CD14-positive monocyte (primary cell): ENCODE measurements around the gene CNTN2. TPM values are rescaled to one million over a fixed set of nuclear protein-coding genes. Genes with fewer than 3 reads are reported as not detected.

ENCODE experiments used
- DNase-seq, 3 donors: peaks; one replicate each; pipeline ENCODE4 v3.0.0-alpha.2; 2011 to 2022
- H2AFZ ChIP-seq: 2 replicates; pipeline ENCODE4 v1.6.0; 2012; ENCODE audit warnings: mild to moderate bottlenecking, low read depth, low read length, inconsistent platforms; ENCODE audit not compliant: insufficient read depth, poor library complexity, severe bottlenecking
- H3K27ac ChIP-seq, 2 donors: 1 replicate in 1 of 2; 2 replicates in 1 of 2; pipeline ENCODE4 v1.5.1; 2012 to 2013; ENCODE audit warnings: low read length in 2 of 2, control low read depth in 1 of 2, inconsistent platforms in 1 of 2, low read depth in 1 of 2, mild to moderate bottlenecking in 1 of 2
- H3K27me3 ChIP-seq, 2 donors: one replicate each; pipeline versions ENCODE4 v1.6.0 to v1.6.1; 2011 to 2013; ENCODE audit warnings: low read length in 2 of 2; ENCODE audit not compliant: control insufficient read depth in 2 of 2, insufficient read depth in 2 of 2
- H3K36me3 ChIP-seq, 2 donors: replicated peaks in 1 of 2; 1 replicate in 1 of 2; 2 replicates in 1 of 2; pipeline versions ENCODE4 v1.5.1 to v1.6.1; 2012 to 2013; ENCODE audit warnings: low read length in 2 of 2, control low read depth in 1 of 2, inconsistent platforms in 1 of 2, mild to moderate bottlenecking in 1 of 2; ENCODE audit not compliant: insufficient read depth in 2 of 2, control insufficient read depth in 1 of 2
- H3K4me1 ChIP-seq, 2 donors: 1 replicate in 1 of 2; 2 replicates in 1 of 2; pipeline versions ENCODE4 v1.5.1 to v1.6.1; 2012 to 2013; ENCODE audit warnings: low read length in 2 of 2, control low read depth in 1 of 2, inconsistent platforms in 1 of 2, mild to moderate bottlenecking in 1 of 2, moderate library complexity in 1 of 2; ENCODE audit not compliant: insufficient read depth in 2 of 2, control insufficient read depth in 1 of 2
- H3K4me2 ChIP-seq: replicated peaks from 2 replicates; pipeline ENCODE3; 2012; ENCODE audit warnings: low read length, moderate library complexity, mild to moderate bottlenecking; ENCODE audit not compliant: poor library complexity, severe bottlenecking; ENCODE audit errors: extremely low read depth
- H3K4me3 ChIP-seq, 3 experiments: fragments of 200-600 bp in 1 of 3; sonication (generic) in 1 of 3; replicated peaks in 1 of 3; 1 replicate in 2 of 3; 2 replicates in 1 of 3; pipeline ENCODE4 v1.5.1; 2011 to 2013; ENCODE audit warnings: low read length in 3 of 3, mild to moderate bottlenecking in 3 of 3, control low read depth in 2 of 3, low read depth in 2 of 3, inconsistent platforms in 1 of 3, moderate library complexity in 1 of 3
- H3K79me2 ChIP-seq: 2 replicates; pipeline ENCODE4 v1.6.0; 2012; ENCODE audit warnings: mild to moderate bottlenecking, control low read depth, inconsistent platforms, low read length, moderate library complexity; ENCODE audit not compliant: insufficient read depth
- H3K9ac ChIP-seq: 2 replicates; pipeline ENCODE4 v1.6.0; 2017; ENCODE audit warnings: low read length, mild to moderate bottlenecking; ENCODE audit not compliant: insufficient read depth, poor library complexity, severe bottlenecking
- H3K9me3 ChIP-seq, 2 donors: replicated peaks in 1 of 2; 1 replicate in 1 of 2; 2 replicates in 1 of 2; pipeline versions ENCODE4 v1.5.1 to v1.6.1; 2012 to 2013; ENCODE audit warnings: low read length in 2 of 2, control low read depth in 1 of 2; ENCODE audit not compliant: control insufficient read depth in 1 of 2, insufficient read depth in 1 of 2
- H4K20me1 ChIP-seq: 2 replicates; pipeline ENCODE4 v1.6.0; 2012; ENCODE audit warnings: mild to moderate bottlenecking, low read length, control low read depth, moderate library complexity; ENCODE audit not compliant: insufficient read depth
- H3K27ac Mint-ChIP-seq, 7 donors: one replicate each; pipeline ENCODE4 v1.8.0; 2020; ENCODE audit warnings: mild to moderate bottlenecking in 7 of 7, mixed read lengths in 7 of 7, moderate library complexity in 6 of 7, inconsistent platforms in 2 of 7
- H3K27me3 Mint-ChIP-seq, 3 donors: one replicate each; pipeline ENCODE4 v1.8.0; 2021 to 2022; ENCODE audit warnings: low read depth in 3 of 3, mild to moderate bottlenecking in 3 of 3, mixed read lengths in 3 of 3, moderate library complexity in 3 of 3, inconsistent platforms in 1 of 3
- H3K36me3 Mint-ChIP-seq, 2 donors: one replicate each; pipeline ENCODE4 v1.8.0; 2020; ENCODE audit warnings: mixed read lengths in 2 of 2, inconsistent platforms in 1 of 2, mild to moderate bottlenecking in 1 of 2
- H3K4me1 Mint-ChIP-seq: one replicate; pipeline ENCODE4 v1.8.0; 2020; ENCODE audit warnings: mild to moderate bottlenecking, mixed read lengths
- H3K4me3 Mint-ChIP-seq, 2 donors: one replicate each; pipeline ENCODE4 v1.8.0; 2020; ENCODE audit warnings: mild to moderate bottlenecking in 2 of 2, mixed read lengths in 2 of 2, moderate library complexity in 1 of 2
- H3K9me3 Mint-ChIP-seq, 7 donors: one replicate each; pipeline ENCODE4 v1.8.0; 2020 to 2022; ENCODE audit warnings: mixed read lengths in 7 of 7, mild to moderate bottlenecking in 6 of 7, moderate library complexity in 6 of 7, inconsistent platforms in 2 of 7
- CTCF ChIP-seq: fragments of 200-600 bp; IDR thresholded peaks from one replicate; pipeline ENCODE4 v1.8.0; 2022; ENCODE audit warnings: antibody characterized with exemption, mild to moderate bottlenecking
- WGBS: methylation state at CpG from one replicate; pipeline ENCODE4 v1.1.5; 2013; ENCODE audit warnings: missing lambda C conversion rate; ENCODE audit not compliant: insufficient coverage; 5-methylcytosine and 5-hydroxymethylcytosine counted together
- intact Hi-C, 2 donors: fragments of 100-400 bp; cut with micrococcal nuclease; formaldehyde crosslinking; loops; one replicate each; pipeline versions ENCODE4 v1.15.0 to v1.15.1; 2023
- polyA plus RNA-seq, 3 donors: library from polyadenylated mRNA; depleted of rRNA in 1 of 3; unstranded in 2 of 3; stranded (reverse) in 1 of 3; fragments of 300-500 nt in 2 of 3; fragments of >200 nt in 1 of 3; fragmentation: Illumina TruSeq in 2 of 3; gene quantifications; 1 replicate in 2 of 3; 2 replicates in 1 of 3; pipeline ENCODE4 v1.2.3, GENCODE V29; 2012 to 2021

Gene CNTN2
- polyA plus RNA-seq, 3 donors = not detected

DNA sequence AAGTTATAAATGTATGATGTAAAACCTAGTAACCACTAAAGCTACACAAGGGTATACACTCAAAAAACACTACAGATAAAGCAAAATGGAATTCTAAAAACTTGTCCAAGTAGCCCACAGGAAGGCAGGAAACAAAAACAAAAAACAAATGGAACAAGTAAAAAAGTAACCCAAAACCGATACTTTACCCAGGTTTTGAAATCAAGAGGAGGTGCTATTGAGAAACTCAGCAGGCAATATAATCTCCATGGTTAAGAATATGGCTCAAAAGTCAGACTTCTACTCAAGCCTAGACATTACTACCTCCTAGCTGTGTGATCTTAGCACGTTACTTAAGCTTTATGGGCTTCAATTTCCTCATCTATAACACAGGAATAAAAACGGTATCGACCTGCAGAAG lies 65.5 kb downstream of the CNTN2 start:
- no peak overlapping the region for H3K27ac Mint-ChIP-seq
- Histone ChIP-seq H3K9ac (no peak overlapping the region), H3K36me3 (peaks cover 77 to 95% of the 10 kb centered on the region in 2 donors), H3K4me1 (no peaks in the 10 kb centered on the region), H3K79me2 (peaks cover 3% of the 10 kb centered on the region), H3K4me3 (no peak overlapping the region), H3K27ac (no peak overlapping the region), H4K20me1 (peaks cover 5% of the 10 kb centered on the region), H2AFZ (no peak overlapping the region), H3K27me3 (no peaks in the 10 kb centered on the region), H3K4me2 (no peak overlapping the region), H3K9me3 (no peaks in the 10 kb centered on the region)
- no peaks in the 10 kb centered on the region for H3K4me1 Mint-ChIP-seq
- no peak for DNase-seq
- intact Hi-C loops = no loop called here
- WGBS = no CpG with 5 or more reads among the region's 4 CpGs
- H3K9me3 Mint-ChIP-seq = peaks cover 0 to 3% (median 0%) of the 10 kb centered on the region in 7 donors
- H3K27me3 Mint-ChIP-seq = no peaks in the 10 kb centered on the region
- H3K36me3 Mint-ChIP-seq = peaks cover 65 to 89% of the 10 kb centered on the region in 2 donors
- no peak for TF ChIP-seq CTCF
- no peak overlapping the region for H3K4me3 Mint-ChIP-seq

- no peak overlapping the region for H3K27ac Mint-ChIP-seq
- intact Hi-C loops = no loop called here
Observed at GRCh38 chr1:205109269-205109668, 66.3 kb downstream of the CNTN2 start.

More at GRCh38 chr1:205109269-205109668, 66.3 kb downstream of the CNTN2 start:
- H3K4me3 ChIP-seq = no peak overlapping the region
- H3K27ac ChIP-seq = no peak overlapping the region
- H3K27me3 ChIP-seq = no peaks in the 10 kb centered on the region
- H3K4me3 Mint-ChIP-seq = no peak overlapping the region
- no peak overlapping the region for H3K9ac ChIP-seq
- H3K9me3 ChIP-seq = no peaks in the 10 kb centered on the region
- WGBS = no CpG with 5 or more reads among the region's 1 CpG
- no peaks in the 10 kb centered on the region for H3K27me3 Mint-ChIP-seq
- H3K4me2 ChIP-seq = no peak overlapping the region
- TF ChIP-seq CTCF = no peak
- no peak for DNase-seq
- peaks cover 8% of the 10 kb centered on the region for H3K79me2 ChIP-seq
- H3K36me3 Mint-ChIP-seq = peaks cover 61 to 89% of the 10 kb centered on the region in 2 donors
- peaks cover 0 to 3% (median 0%) of the 10 kb centered on the region in 7 donors for H3K9me3 Mint-ChIP-seq
- no peaks in the 10 kb centered on the region for H3K4me1 Mint-ChIP-seq
- H3K36me3 ChIP-seq = peaks cover 74 to 95% of the 10 kb centered on the region in 2 donors
- no peaks in the 10 kb centered on the region for H3K4me1 ChIP-seq
- no peak overlapping the region for H2AFZ ChIP-seq
- H4K20me1 ChIP-seq = peaks cover 5% of the 10 kb centered on the region
